ENCODE data around the gene KLHL41.
"Not testable (repeated sequence)": the region's sequence is repeated elsewhere in the genome, so short reads cannot be mapped to it uniquely, and the experiment has no call there.

Gene KLHL41

DNA sequence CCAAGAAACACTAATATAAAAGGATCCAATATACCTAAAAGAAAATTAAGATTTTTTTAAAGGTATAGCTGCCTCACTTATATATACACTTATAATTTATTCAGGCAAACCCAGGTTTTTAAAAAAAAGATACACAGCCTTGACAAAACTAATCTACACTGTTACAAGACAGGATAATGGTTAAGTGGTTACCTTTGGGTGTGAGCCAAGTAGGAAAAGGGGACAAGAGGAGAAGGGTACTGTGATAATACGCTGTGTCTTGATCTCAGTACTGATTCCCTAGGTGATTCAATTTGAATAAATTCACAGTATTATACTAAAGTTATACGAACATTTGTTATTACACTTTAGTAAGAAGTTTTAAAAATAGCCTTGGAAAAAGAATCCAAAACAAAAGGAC, 30.6 kb downstream of the KLHL41 start:
- TF ChIP-seq, protein P1, sequence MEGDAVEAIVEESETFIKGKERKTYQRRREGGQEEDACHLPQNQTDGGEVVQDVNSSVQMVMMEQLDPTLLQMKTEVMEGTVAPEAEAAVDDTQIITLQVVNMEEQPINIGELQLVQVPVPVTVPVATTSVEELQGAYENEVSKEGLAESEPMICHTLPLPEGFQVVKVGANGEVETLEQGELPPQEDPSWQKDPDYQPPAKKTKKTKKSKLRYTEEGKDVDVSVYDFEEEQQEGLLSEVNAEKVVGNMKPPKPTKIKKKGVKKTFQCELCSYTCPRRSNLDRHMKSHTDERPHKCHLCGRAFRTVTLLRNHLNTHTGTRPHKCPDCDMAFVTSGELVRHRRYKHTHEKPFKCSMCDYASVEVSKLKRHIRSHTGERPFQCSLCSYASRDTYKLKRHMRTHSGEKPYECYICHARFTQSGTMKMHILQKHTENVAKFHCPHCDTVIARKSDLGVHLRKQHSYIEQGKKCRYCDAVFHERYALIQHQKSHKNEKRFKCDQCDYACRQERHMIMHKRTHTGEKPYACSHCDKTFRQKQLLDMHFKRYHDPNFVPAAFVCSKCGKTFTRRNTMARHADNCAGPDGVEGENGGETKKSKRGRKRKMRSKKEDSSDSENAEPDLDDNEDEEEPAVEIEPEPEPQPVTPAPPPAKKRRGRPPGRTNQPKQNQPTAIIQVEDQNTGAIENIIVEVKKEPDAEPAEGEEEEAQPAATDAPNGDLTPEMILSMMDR (IDR thresholded peaks at IDR 0.05; ENCODE audit: low read length, missing control alignments): no peak
- DNase-seq (ENCODE audit: low read depth): no peak
- no peak overlapping the region for H3K4me3 ChIP-seq (replicated peaks; ENCODE audit: low read depth, low read length)

DNA sequence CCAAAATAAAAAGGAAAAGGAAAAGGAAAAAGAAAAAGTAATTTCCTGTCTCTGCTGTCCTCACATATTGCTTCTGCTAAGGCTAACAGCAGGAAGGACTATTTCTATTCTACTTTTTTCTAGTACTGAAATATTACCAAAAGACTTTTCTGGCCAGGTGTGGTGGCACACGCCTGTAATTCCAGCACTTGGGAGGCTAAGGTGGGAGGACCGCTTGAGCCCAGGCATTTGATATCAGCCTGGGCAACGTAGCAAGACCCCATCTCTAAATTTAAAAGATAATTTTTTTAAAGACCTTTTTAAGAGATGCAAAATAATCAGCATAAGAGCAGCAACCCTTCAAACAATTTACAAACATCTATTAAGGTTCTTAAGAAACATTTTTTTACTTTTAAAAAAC, 32.9 kb downstream of the KLHL41 start:
- DNase-seq (ENCODE audit: low read depth): no peak
- TF ChIP-seq, protein P1 (IDR thresholded peaks at IDR 0.05; ENCODE audit: low read length, missing control alignments): no peak
- H3K4me3 ChIP-seq (replicated peaks; ENCODE audit: low read depth, low read length): no peak overlapping the region

DNA sequence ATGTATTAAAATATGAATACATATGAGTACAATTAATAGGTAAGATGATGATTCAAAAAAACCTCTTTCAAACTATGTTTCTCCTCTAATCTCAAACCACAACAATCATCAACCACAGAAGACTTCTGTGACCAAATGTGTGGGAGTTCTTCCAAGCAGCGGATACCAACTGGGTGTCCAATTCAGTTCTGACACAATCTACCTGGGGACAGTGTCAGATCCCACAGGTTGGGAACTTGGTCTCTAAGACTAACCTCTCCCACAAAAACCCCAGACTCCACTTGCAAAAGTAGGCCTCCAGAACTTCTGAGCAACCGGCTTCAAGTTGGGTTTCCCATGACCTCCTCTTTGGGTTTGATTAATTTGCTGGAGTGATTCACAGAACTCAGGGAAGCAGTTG, 37.3 kb downstream of the KLHL41 start:
- DNase-seq (ENCODE audit: low read depth): no peak
- TF ChIP-seq, protein P1 (IDR thresholded peaks at IDR 0.05; ENCODE audit: low read length, missing control alignments): no peak
- H3K4me3 ChIP-seq (replicated peaks; ENCODE audit: low read depth, low read length): no peak overlapping the region

DNA sequence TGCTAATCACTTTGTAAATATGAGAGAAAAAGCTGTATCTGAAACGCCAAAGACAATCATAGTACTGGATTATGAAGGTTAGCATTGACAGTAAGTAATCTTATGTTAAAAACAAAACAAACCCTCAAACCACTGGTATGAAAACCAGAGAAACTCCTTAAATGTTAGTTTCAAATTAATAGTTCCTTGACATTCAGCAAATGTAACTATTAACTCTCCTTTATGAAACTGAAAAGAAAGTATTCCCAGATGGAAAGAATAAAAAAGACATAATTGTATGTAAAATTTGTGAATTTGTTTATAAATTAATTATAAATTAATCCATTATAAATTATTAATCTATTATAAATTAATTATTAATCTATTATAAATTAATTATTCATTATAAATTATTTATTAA, 51.9 kb downstream of the KLHL41 start:
- TF ChIP-seq, protein P1 (IDR thresholded peaks at IDR 0.05; ENCODE audit: low read length, missing control alignments): no peak
- no peak overlapping the region for H3K4me3 ChIP-seq (replicated peaks; ENCODE audit: low read depth, low read length)
- no peak for DNase-seq (ENCODE audit: low read depth)

DNA sequence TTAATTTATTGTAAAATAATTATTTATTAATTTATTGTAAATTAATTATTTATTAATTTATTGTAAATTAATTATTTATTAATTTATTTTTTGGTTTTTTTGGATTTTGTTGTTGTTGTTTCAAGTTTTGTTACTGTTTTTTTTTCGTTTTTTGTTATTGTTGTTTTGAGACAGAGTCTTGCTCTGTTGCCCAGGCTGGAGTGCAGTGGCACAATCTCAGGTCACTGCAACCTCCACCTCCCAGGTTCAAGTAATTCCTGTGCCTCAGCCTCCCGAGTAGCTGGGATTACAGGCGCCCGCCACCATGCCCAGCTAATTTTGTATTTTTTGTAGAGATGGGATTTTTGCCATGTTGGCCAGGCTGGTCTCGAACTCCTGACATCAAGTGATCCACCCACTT, 52.6 kb downstream of the KLHL41 start:
- not testable (repeated sequence) for H3K4me3 ChIP-seq (replicated peaks; ENCODE audit: low read depth, low read length); DNase-seq (ENCODE audit: low read depth)

DNA sequence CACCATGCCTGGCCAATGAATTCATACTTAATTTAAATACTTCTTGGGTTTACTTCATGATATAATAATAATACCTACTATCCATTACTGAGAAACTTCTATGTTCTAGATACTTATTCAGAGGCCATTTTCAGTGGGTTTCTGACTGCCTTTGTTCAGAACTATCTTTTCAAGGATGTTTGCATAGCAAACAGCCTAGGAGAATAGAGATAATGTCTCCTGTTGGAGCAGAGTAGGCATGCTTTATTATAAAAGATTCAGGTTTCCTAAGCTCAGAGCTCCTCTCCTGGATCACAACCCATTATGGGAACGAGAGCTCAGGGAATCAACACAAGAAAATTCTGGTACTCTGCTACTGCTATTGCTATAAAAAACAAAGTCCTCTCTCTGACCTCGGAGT, 53.0 kb downstream of the KLHL41 start:
- H3K4me3 ChIP-seq (replicated peaks; ENCODE audit: low read depth, low read length): no peak overlapping the region
- DNase-seq (ENCODE audit: low read depth): no peak
- TF ChIP-seq, protein P1 (IDR thresholded peaks at IDR 0.05; ENCODE audit: low read length, missing control alignments): no peak

DNA sequence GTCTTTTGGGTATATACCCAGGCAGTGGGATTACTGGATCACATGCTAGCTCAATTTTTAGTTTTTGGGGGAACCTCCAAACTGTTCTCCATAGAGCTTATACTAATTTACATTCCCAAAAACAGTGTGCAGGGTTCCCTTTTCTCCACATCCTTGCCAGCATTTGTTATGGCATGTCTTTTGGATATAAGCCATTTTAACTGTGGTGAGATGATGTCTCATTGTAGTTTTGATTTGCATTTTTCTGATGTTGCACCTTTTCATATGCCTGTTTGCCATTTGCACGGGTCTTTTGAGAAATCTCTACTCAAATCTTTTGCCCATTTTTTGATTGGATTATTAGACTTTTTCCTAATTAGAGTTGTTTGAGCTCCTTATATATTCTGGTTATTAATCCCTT, 56.2 kb downstream of the KLHL41 start:
- no peak overlapping the region for H3K4me3 ChIP-seq (replicated peaks; ENCODE audit: low read depth, low read length)
- DNase-seq (ENCODE audit: low read depth): no peak
- TF ChIP-seq, protein P1 (IDR thresholded peaks at IDR 0.05; ENCODE audit: low read length, missing control alignments): no peak

DNA sequence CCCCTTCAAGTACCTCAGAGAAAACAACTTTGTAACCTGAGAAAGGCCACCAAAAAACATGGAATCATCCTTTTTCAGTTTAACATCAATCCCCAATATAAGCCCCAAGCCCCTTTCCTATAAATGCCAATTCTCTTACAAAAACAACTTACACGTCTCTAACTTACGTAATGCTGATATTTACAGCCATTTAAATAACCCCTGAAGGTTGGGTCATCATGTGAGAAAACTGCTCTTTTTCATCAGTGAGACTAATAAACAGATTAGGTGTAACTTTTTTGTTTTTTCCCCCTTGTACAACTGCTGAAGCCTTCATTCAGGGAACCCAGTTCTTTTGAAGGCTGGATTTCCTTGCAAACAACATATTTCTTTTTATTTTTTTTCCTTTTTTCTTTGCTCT, 60.4 kb downstream of the KLHL41 start:
- no peak overlapping the region for H3K4me3 ChIP-seq (replicated peaks; ENCODE audit: low read depth, low read length)
- DNase-seq (ENCODE audit: low read depth): no peak
- TF ChIP-seq, protein P1 (IDR thresholded peaks at IDR 0.05; ENCODE audit: low read length, missing control alignments): no peak

DNA sequence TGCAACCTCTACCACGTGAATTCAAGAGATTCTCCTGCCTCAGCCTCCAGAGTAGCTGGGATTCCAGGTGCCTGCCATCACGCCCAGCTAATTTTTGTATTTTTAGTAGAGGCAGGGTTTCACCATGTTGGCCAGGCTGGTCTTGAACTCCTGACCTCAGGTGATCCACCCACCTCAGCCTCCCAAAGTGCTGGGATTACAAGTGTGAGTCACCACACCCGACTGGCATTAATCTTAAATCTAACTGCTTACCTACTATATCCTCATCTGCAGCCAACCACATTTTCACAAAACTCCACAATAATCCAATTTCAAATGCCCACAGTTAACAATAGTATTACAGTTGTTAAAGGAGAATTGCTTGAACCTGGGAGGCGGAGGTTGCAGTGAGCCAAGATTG, 61.2 kb downstream of the KLHL41 start:
- not testable (repeated sequence) for DNase-seq (ENCODE audit: low read depth)

More for the DNA sequence above, 61.2 kb downstream of the KLHL41 start:
- not testable (repeated sequence) for H3K4me3 ChIP-seq (replicated peaks; ENCODE audit: low read depth, low read length)

Data from fibroblast of pulmonary artery (primary cell).